ENCODE measurements around the gene PRPF40B.

DNA sequence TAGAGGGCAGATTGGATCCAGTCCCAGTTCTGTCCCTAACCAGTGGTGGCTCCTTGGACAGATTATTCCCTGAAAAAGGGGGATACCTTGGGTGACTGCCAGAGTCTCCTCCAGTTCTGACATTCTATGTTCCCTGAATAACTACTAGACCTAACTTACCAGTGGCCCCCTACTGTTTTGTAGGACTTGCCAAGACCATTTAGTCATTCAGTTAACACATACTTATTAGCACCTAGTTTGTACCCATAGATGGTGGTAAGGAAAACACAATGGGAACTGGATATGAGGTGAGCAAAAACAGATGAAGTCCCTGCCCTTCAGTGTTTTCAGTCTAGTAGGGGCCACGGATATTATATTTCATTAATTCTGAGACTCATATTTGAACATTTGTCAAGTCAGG lies 3.5 kb downstream of the PRPF40B start:
- TF ChIP-seq, protein P1, sequence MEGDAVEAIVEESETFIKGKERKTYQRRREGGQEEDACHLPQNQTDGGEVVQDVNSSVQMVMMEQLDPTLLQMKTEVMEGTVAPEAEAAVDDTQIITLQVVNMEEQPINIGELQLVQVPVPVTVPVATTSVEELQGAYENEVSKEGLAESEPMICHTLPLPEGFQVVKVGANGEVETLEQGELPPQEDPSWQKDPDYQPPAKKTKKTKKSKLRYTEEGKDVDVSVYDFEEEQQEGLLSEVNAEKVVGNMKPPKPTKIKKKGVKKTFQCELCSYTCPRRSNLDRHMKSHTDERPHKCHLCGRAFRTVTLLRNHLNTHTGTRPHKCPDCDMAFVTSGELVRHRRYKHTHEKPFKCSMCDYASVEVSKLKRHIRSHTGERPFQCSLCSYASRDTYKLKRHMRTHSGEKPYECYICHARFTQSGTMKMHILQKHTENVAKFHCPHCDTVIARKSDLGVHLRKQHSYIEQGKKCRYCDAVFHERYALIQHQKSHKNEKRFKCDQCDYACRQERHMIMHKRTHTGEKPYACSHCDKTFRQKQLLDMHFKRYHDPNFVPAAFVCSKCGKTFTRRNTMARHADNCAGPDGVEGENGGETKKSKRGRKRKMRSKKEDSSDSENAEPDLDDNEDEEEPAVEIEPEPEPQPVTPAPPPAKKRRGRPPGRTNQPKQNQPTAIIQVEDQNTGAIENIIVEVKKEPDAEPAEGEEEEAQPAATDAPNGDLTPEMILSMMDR (IDR thresholded peaks at IDR 0.05): no peak
- no peak for TF ChIP-seq GATA3 (IDR thresholded peaks at IDR 0.05; ENCODE audit: borderline replicate concordance)

Measured in A549 (cell line).